Dermis blood vessel endothelial cell (primary cell): ENCODE results near the gene TNIP1. TPM values are rescaled to one million over a fixed set of nuclear protein-coding genes. Genes with fewer than 3 reads are reported as not detected.

Experiments used
- DNase-seq: peaks from one replicate; pipeline ENCODE4 v3.0.0; 2010
- total RNA-seq: library from RNA; depleted of rRNA; stranded (reverse); fragments of >200 nt; gene quantifications from 2 replicates; pipeline ENCODE4 v1.2.3, GENCODE V29; 2014

The TNIP1 gene
- total RNA-seq, 1 donor from 2014 or later, result 104 TPM

GRCh38 chr5:150993826-150994412 is 86.9 kb downstream of the TNIP1 start:
- DNase-seq, result no peak

DNA sequence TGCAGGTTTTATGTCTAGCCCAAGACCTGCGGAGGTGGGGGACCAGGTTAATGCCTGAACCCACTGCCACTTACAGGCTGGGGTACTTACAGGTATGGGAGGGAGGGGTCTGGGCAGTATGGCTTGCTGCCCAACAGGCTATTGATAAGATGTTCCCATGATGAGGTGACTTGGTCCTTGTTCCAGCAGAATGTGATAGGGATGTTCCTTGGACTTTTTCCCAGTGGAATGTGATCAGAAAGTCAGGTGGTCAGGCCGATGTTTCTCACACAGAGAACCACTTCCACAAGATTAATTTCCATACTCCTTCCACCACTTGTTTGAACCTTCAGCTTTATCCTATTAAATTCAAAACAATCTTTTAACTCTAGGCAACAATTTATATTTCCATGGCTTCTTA is 87.4 kb downstream of the TNIP1 start:
- no peak for DNase-seq

GRCh38 chr5:150992705-150993104 is 88.1 kb downstream of the TNIP1 start:
- DNase-seq, result no peak

- no peak for DNase-seq
Observed at GRCh38 chr5:150989695-150990094, 91.1 kb downstream of the TNIP1 start.

DNA sequence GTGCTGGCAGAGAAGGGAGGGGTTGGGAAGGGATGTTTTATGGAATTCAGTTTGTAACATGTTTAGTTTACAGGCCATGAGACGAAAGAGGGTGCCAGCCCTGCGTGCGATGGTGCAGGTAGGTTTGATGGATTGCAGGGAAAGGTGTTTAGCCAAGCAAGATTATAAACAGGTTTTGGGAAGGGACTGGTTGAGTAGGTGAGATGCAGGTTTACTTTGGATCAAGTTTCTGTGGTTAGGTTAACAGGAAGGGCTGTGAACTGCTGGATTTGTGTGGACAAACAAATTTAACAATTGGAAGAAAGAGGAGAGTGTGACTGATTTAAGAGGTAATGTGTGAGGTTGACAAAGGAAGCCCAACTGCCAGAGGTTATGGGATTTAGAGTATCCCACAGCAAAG is 93.1 kb downstream of the TNIP1 start:
- no peak for DNase-seq

Other genes starting within 250 kb of the TNIP1 start
- gene IRGM, start 234.5 kb downstream of the TNIP1 start, total RNA-seq, result not detected in 2 replicates
- gene ZNF300, start 176.1 kb downstream of the TNIP1 start, total RNA-seq, result 6.5 and 6.8 TPM in 2 replicates
- gene GPX3, start 60.4 kb downstream of the TNIP1 start, total RNA-seq, result 16.8 and 22.8 TPM in 2 replicates
- gene ANXA6, start 76.7 kb upstream of the TNIP1 start, total RNA-seq, result 144 and 211 TPM in 2 replicates
- 5.4 and 5.6 TPM in 2 replicates for gene CCDC69, start 143.1 kb upstream of the TNIP1 start, total RNA-seq
- 15.5 and 18.0 TPM in 2 replicates for gene GM2A, start 172.2 kb upstream of the TNIP1 start, total RNA-seq
- not detected in 2 replicates for gene SLC36A3, start 222.7 kb upstream of the TNIP1 start, total RNA-seq